ENCODE results near the gene KCNB1. TPM values are rescaled to one million over a fixed set of nuclear protein-coding genes. Genes with fewer than 3 reads are reported as not detected.
A peak's percentile ranks its signal among the peaks of the same experiment; 100 is the strongest.
"Not testable (repeated sequence)": the region's sequence is repeated elsewhere in the genome, so short reads cannot be mapped to it uniquely, and the experiment has no call there.

KCNB1 gene
- total RNA-seq, 1 donor from 2014 or later: under 0.01 TPM

GRCh38 chr20:49323622-49324238 is 158.7 kb downstream of the KCNB1 start:
- DNase-seq (ENCODE audit: low read depth in 2 of 2): peak; percentile 86 to 94

DNA sequence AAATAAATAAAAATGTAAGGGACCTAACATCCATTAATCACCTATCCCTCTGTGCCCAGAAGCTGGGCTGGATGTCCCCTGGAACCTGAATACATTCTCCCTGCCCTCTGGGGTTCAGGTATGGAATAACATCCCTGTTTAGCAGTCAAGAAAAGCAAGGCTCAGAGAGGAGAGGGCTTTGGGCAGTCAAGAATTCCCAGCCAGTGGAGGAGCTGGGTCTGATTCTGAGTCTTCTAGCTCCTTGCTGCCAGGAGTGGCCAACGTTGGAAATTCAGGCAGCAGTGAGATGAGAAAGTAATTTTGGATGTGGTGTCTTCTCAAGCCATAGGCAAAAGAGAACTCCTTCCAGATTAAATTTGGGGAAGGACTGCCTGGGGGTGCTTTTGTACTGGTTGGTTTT is 162.0 kb downstream of the KCNB1 start:
- peak; percentile 15 to 49 for DNase-seq (ENCODE audit: low read depth in 2 of 2)

GRCh38 chr20:49319208-49319809 is 163.2 kb downstream of the KCNB1 start:
- DNase-seq (ENCODE audit: low read depth in 2 of 2): no peak

- DNase-seq (ENCODE audit: low read depth in 2 of 2): peak in 1 of 2 donors; percentile 13
These were observed 163.8 kb downstream of the KCNB1 start for GRCh38 chr20:49318430-49319207.

GRCh38 chr20:49318091-49318429 is 164.4 kb downstream of the KCNB1 start:
- no peak for DNase-seq (ENCODE audit: low read depth in 2 of 2)

- DNase-seq (ENCODE audit: low read depth in 2 of 2): no peak
These were observed 165.8 kb downstream of the KCNB1 start for GRCh38 chr20:49316704-49317103.

DNA sequence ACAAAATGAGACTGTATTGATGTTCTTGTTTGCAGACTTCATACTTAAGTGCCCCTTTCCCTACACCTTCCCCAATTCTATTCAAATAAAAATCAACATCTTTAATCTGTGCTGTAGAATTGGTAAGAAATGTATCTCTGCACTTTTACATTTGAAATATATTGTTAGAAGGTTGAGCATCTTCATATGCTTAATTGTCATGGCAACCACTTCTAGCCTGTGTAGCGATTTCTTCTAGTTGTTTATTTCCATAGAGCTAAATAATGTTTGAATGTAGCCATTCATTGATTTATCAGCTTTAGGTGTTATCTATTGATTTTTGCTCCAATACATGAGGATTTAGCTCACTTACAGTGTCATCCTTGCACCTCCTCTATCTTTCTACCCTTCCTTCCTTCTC is 166.9 kb downstream of the KCNB1 start:
- DNase-seq (ENCODE audit: low read depth in 2 of 2): no peak

DNA sequence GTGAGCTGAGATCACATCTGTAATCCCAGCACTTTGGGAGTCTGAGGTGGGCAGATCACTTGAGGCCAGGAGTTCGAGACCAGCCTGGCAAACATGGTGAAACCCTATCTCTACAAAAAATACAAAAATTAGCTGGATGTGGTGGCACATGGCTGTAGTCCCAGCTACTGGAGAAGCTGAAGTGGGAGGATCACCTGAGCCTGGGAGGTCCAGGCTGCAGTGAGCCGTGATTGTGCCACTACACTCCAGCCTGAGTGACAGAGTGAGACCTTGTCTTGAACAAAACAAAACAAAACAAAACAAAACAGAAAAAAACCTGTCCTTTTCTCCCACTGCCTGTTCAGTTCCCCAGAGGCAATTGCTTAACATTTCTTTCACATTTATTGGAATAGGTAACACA is 168.4 kb downstream of the KCNB1 start:
- DNase-seq (ENCODE audit: low read depth in 2 of 2): not testable (repeated sequence)

Other genes with a start within 250 kb of the KCNB1 start
- 20.9 and 23.0 TPM in 2 replicates for gene ZNFX1, start 204.6 kb downstream of the KCNB1 start, total RNA-seq
- 0.20 and 0.44 TPM in 2 replicates for gene PTGIS, start 85.5 kb upstream of the KCNB1 start, total RNA-seq
- gene B4GALT5, start 231.2 kb upstream of the KCNB1 start, total RNA-seq: 34.4 and 61.9 TPM in 2 replicates

Measured in lung microvascular endothelial cell (primary cell).